DMS53 treated with DMSO at 0.1 percent for 48 hours (cell line): ENCODE measurements around the gene LTBP2.
"Not testable (repeated sequence)": the region's sequence is repeated elsewhere in the genome, so short reads cannot be mapped to it uniquely, and the experiment has no call there.

Experiments
- DNase-seq: peaks from one replicate; lab custom pipeline; 2025; ENCODE audit not compliant: unreplicated experiment; lab: John Stamatoyannopoulos, UW

Gene LTBP2

DNA sequence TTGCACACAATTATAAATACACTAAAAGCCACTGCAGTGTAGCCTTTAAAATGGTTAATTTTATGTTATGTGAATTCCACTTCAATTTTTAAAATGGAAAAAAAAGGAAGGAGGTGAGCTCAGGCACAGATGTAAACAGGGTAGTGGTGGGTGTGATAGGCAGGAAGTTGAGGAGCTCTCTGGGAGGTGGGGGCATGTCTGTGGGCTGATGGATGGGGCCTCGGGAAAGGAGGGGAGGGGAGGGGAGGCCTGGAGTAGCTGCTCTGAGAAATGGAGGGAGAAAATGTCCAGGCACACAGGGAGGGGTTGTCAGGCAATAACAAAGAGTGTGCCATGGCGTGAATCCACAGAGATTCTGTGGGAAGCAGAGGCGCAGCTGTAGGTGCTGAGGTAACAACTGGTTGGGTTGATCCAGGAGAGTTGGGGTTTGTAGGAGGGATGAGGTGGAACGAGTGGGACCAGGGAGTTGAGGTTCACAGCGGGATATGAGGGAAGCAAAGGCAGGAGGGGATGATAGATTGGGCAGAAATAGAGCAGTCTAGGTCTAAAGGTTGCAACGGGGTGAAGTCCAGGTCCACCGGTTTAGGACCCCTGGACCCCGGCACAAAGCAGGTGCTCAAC is 57.2 kb downstream of the LTBP2 start:
- DNase-seq: no peak

DNA sequence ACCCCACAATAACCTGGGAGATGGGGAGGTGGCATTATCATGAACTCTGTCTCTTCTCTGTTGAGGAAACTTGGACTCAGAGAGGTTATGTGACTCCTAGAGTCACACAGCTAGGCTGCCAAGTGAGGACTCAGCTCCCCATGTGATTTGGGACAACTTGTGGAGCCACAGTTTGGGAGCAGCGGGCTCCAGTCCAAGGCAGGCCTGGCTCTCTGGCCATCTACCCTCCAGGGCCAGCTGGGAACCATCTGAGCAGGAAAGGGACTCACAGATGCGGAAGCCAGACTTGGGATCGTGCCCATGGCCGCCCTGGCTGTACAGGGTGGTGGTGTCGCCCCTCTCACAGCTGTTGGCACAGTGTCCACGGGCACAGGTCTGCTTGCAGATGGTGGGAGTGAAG is 59.4 kb downstream of the LTBP2 start:
- DNase-seq: no peak

DNA sequence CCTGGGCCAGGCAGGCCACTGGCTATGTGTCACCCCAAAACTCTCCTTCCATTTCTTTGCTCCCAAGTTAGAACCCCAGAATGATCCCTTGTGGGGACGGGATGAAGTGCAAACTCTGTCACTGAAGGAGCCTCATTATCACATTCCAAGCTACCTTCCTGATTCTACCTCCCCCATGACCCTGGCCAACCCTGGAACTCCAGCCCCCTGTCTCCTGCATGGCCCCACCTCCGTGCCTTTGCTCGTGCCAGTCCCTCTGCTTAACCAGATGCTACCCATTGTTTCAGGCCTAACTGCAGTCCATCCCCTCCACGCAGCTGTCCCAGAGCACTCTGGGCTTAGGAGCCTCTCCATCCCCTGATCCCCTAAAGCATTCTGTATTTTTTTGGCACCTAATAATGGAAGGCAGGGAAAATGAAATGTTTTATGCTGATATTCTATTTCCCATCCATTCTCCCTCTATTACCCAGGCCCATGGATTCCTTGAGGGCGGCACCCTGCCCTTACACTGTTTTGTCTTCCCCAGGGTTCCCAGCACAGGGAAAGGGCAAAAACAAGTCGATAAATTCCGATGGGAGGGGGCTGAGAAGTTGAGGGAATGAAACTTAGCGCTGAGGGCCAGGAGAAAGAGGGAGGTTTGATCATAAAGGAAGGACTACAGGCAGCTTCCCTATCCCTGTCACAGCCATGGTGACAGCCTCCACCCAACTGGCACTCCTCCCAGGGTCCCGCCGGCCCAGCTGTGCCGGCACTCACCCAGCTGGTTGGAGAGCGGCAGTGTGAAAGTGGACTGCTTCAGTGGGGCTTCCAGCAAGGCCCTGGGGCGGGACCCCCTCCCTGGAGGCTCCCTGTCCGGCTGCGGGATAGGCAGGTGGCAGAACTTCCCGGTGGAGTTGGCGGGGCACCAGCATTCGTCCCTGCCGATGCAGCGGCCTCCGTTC is 60.3 kb downstream of the LTBP2 start:
- no peak for DNase-seq

DNA sequence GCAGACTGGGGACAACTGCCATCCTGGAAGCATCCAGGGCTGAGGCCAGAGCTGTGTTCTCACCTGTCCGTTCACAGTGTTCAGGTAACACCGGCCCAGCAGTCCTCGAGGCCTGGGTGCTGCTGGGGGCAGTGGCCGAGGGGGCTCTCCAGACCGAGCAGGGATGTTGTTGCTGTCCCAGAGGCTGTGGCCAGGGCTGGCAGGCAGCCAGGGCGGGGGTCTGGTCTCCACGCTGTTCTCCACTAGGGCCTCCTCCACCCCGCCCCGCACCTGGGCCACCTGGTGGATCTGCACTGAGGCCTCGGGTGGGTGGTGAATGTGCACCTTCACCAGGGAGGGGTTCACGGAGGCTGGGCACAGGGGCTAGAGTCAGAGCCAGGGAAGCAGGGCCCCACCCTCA is 61.0 kb downstream of the LTBP2 start:
- DNase-seq: no peak

DNA sequence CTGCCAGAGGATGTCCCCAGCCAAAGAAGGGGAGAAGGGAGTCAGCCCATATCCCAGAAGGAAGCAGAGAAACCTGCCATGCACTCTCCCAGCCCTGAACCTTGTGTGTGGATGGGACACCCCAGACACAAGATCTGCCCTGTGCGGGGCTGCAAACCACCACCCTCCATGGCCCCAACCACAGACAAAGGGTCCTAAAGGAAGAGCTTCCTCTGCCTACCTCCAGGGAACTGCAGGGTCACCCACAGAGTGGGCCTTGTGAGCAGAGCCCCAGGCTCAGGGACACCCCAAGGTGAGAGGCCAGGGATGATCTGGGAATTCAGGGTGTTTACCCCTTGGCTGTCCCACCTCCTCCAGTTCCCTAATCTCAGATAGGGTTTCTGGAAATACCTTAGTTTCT is 62.0 kb downstream of the LTBP2 start:
- no peak for DNase-seq

DNA sequence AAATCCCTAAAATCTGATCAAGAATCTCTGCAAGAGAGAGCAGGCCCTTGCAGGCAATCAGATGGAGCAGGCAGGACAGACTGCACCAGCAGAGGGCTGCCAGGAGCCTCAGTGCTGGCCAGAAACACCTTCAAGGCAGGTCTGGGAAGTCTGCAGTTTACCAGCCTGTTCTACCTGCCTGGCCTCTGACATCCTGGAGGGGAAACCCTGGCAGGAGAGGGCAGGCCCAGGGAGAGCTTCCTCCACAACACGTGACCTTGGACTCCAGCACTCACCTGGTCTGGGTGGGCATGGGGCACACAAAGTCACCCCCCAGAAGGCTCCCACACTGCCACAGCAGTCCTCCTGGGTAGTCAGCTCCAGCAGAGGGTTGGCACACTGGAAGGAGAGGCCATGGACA is 62.4 kb downstream of the LTBP2 start:
- DNase-seq: no peak

DNA sequence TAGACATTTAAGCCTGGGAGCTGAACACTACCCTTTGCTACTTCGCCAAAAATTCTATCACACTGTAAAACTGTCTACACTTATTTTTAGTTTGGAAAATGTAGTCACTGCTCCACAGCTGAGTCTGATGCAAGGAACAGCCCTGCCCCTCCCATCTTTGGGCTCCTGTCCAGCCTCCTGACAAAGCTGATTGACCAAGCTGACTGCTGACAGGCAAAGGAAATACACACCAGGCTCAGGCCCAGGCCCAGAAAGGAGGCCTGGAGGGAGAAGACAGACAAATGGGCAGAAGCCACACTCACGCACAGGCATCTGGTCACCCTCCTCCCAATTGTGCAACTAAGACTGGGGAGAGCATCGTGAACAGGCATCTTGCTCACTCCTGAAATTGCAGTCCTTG is 63.2 kb downstream of the LTBP2 start:
- no peak for DNase-seq

DNA sequence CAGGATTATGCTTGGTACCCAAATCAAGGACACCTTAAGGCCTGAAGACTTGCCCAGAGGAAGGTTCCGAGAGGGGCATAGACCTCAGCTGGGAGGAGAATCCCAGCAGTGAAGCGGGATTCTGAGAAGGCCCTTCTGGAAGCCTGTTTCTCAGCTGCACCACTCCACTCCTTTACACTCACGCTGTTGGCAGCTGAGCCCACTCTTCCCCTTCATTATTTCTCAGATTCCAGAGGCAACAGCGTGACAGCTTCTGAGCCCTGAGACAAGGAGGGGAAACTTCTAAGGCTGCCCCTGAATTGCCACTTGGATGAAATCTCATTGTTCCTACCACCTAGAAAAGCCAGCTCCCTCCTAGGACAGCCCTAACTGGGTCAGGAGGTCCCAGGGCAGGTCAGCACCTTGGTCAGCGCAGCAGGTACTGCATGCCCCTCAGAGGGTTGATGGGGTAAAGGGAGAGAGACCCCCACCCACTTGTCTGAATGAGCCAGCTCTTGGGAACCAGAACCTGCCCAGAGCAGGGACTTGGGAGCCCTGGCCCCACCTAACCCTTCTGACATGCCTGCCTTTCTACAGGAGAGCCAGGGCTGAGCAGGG is 64.6 kb downstream of the LTBP2 start:
- DNase-seq: no peak

DNA sequence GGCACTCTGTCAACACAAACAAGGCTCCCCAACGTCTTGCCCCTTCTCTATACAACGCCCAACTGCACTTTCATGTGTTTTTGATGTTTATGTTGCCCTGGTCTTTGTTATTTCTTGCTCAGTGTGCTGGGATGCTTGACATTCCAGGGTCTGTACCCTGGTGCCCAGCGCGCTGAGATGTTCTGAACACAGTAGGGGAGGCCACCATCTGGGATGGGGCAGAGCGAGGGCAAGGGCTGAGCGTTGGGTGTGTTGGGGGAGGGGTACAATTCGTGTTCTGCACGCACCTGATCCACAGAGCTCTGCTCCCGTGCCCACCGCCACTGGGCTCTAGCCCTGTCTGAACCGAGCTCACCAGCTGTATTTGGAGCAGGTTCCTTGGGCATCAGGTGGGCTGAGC is 65.6 kb downstream of the LTBP2 start:
- DNase-seq: no peak

DNA sequence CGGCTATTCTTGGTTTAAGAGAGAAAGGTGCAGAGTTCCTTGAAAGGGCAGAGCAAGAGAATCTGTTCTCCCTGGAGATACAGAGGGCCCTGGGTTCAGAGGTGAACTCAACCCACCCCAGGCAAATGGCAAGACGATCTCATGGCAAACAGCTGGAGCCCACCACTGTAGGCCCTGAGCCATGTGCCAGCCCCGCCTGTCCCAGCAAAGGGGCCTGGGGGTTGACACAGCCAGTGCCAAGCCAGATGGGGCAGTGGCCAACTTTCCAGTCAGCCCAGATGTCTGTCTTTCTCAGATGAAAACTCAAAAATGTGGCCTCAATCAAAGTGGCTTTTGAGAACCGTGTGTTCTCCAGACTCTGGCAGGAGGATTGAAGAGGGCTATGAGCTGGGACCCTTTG is 66.7 kb downstream of the LTBP2 start:
- no peak for DNase-seq

DNA sequence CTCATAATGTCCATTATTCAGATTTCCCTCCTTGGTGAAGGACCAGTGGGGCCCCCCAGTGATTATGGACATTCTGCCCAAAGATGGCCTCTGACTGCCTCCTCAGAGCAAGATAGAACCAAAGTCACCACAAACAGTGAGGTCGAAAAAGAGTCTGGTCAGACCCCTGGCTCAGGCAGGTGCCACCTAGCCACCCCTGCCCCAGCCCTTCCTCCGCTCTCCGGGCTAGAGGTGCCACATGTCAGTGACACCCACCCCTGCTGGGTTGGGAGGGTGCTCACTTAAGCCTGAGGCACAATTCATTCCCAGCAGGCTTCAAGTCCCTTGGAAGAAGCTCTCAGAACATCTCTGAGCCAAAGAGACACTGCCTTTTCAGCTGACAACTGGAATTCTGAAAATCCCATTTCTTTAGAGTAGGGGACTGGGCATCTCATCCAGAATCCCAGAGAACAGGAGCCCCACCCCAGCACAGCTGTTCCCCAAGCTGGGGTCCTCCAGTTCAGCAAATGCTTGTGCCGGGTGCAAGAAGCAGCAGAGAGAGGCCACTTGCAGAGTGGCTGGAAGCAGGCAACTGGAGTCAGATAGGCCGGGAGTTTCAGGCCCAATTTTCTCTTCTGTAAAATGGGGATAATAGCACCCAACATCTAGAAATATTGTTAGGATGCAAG is 68.1 kb downstream of the LTBP2 start:
- no peak for DNase-seq

DNA sequence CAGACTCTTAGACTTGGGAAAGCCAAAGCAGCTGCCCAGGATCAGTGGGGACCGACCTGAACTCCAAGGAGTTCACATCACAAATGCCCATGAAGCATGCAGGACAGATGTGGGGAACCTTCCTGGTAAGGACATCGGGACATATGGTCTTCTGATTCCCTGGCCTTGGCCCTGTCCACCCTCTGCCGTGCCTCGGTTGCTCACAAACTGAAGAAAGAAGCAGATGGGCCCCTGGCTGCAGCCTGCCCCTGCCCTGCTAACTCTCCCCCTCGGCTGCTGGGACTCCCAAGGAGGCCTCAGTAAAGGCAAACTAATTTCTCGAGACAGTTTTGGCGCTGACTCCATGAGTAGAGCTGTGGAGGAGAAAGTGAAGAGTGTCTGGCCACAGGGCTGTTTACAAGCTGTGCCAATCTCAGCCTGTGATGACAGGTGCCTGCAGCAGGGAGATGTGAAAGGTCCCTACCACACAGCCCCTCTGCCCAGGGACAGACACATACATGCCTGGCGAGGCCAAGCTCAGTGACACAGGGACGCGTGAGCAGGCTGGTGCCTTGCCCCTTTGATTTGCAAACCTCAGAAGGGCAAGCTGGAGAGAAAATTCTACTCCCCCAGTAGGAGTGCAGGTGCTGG is 69.9 kb downstream of the LTBP2 start:
- no peak for DNase-seq

DNA sequence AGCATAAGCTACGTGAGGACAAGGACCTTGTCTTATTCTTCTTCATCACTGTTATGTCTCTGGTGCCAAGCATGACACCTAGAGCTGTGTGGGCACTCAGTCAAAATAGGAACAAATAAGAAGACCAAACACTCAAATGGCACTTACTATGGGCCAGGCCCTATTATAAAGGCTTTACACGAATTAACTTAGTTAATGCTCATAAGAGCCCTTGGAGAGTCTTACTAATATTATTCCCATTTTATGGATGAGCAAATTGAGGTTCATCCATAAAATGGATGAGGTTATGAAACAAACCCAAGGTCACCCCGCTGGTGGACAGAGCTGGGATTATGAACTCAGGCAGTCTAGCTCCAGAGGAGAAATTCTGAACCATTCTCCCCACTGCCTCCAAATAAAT is 70.8 kb downstream of the LTBP2 start:
- no peak for DNase-seq

DNA sequence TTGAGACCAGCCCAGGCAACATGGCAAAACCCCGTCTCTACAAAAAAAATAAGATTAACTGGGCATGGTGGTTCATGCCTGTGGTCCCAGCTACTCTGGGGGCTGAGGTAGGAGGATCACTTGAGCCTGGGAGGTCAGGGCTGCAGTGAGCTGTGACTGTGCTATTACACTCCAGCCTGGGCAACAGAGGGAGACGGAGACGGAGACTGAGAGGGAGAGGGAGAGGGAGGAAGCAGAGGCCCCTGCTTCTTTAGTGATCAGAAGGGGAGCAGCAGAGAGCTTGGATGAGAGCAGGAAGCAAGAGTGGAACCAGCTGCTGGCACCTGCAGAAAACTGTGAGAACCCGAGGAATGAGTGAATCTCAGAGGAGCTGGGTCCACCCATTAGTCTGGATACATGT is 72.5 kb downstream of the LTBP2 start:
- DNase-seq: no peak

DNA sequence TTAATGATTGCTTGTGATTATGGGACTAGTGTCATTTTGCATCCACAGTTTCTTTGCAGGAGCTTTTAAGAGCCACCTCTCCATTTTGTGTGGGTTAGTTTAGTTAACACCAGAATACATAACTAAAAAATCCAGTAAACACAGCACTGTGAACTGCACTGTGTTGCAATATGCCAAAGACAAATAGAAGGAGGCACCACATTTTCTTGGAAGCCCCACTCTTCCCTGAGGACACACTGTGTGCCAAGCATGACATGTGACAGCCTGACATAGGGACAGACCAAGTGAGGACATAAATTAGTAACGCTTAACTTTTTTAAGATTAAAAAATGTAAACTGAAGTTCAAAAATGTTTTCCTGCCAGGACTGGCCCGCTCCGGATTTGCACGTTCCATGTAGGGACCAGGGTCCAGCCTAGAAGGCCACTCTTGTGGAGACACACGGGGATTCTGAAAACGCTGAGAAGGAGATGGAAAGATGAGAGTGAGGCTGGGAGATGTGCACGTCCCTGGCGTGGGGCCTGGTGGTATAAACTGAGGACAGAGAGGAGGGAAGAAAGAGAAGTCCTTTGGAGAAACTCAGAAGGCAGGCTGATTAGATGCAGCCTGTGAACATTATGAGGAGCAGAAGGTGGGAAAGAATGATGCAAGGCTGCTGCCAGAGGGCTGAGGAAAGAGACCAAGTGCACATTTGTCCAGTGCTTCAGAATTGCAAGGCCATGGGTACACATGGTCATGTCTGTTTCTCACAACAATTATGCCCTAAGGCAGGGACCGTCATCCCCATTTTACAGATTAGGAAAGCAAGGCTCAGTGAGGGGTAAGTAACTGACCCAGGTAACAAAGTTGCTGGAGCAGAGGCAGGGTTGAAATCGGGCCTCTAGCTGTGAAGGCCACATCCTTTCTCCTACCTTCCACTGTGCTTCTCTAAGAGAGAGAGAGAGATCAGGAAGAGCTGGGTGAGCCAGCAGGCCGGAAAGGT is 73.3 kb downstream of the LTBP2 start:
- no peak for DNase-seq

DNA sequence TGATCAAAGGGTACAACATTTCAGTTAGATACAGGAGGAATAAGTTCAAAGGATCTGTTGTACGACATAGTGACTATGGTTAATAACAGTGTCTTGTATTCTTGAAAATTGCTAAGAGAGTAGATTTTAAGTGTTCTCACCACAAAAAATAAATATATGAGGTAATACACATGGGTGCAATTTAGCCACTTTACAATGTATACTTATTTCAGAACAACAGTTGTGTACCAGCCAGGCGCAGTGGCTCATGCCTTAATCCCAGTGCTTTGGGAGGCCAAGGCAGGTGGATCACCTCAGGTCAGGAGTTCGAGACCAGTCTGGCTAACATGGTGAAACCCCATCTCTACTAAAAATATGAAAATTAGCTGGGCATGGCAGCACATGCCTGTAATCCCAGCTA is 75.7 kb downstream of the LTBP2 start:
- DNase-seq: not testable (repeated sequence)

DNA sequence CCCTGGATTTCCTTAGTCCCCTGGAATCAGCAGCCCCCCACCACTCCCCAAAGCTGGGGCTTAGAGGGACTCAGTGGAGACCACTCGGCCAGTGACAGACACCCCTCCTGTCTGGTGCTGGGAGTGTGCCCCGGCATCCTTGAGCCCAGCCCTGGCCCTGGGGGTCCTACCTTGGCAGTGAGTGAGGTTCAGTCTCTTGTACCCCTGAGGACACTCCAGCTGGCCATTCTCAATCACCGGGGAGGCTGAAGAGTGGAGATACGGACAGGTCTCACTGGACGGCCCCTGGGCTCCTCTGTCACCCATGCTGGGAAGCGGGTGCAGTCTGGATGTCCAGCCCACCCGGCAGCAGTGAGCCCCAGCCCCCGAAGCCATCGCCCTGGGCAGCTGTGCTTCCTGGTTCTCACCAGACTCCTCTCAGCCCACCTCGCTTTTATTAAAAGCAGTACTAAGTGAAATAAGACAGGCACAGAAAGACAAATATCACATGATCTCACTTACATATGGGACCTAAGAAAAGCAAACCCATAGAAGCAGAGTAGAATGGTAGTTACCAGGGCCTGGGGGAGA is 76.2 kb downstream of the LTBP2 start:
- DNase-seq: no peak

DNA sequence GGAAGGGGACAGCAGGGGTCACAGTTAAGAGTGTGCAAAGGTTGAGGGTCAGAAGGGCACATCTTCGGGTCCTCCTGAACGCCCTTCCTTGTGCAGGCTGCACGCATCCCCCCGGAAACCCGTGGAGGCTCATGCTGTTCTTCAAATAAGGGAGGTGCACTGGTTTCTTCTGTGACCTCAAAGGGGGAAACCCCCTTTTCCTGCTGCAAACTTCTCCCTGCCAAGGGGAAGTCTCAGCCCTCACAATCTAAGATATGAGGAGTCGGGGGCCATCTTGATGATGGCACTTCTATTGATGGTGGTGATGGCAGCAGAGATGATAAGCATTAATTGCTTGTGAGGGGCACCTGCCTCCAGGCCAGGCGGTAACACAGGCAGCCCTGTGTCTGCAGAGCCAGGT is 78.5 kb downstream of the LTBP2 start:
- DNase-seq: no peak

DNA sequence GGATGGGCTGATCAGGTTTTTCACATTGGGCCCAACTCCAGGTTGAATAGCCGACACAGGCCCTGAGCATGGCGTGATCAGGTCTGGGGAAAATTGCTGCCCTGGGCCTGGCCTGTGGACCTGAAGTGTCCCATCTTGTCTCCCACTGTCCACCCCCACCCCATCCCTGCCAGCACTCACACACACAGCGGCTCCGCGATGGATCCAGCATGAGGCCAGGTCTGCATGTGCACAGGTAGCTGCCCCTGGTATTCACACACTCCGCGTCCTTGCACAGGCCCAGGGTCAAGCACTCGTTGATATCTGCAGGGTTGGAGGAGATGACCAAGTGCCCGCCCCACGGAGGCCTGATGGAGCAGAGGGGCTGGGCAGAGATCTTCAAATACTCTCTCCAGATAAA is 79.8 kb downstream of the LTBP2 start:
- DNase-seq: no peak

DNA sequence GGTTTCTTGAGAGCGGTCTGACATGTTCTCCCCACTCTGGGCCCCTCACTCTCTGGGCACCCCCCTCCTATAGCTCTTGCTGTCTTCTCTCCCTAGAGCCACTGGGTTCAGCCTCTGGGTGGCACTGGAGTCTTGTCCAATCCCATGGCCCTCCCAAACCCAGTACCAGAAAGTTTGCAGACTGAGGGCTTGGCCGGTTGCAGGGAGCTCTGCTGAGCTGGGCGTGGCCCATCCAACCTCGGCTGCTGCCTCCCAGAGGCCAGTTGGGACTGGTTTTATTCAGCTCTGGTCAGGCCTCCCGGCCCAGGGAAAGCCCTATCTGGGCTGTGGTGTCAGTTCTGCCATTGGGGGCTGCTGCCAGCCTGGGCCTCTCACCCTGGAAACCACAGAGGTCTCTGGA is 80.6 kb downstream of the LTBP2 start:
- DNase-seq: no peak
